GM12878 (cell line): ENCODE results near the gene PPFIA4.
A peak's percentile ranks its signal among the peaks of the same experiment; 100 is the strongest.

Experiments used
- CTCF ChIP-seq, 3 experiments: IDR thresholded peaks in 2 of 3; conservative IDR thresholded peaks in 1 of 3; 2 replicates each; pipeline ENCODE4 v1.5.1; 2011; ENCODE audit warnings: low read depth in 3 of 3, low read length in 3 of 3, mild to moderate bottlenecking in 3 of 3, control low read depth in 2 of 3, moderate library complexity in 2 of 3, inconsistent platforms in 1 of 3, mixed read lengths in 1 of 3; ENCODE audit not compliant: control insufficient read depth in 2 of 3, insufficient read depth in 1 of 3; ENCODE audit errors: extremely low read depth in 1 of 3
- EGR1 ChIP-seq, 2 experiments: IDR thresholded peaks; 1 replicate in 1 of 2; 2 replicates in 1 of 2; pipeline ENCODE4 v1.6.1; 2011 to 2012; ENCODE audit warnings: low read depth in 2 of 2, low read length in 2 of 2, borderline replicate concordance in 1 of 2, mild to moderate bottlenecking in 1 of 2, moderate library complexity in 1 of 2
- EP300 ChIP-seq, 2 experiments: fragments of 150-350 bp in 1 of 2; IDR thresholded peaks; 2 replicates each; pipeline ENCODE4 v1.6.1; 2011 to 2012; ENCODE audit warnings: low read depth in 2 of 2, low read length in 2 of 2, borderline replicate concordance in 1 of 2, improper control_type of control experiment in 1 of 2, inconsistent platforms in 1 of 2; ENCODE audit not compliant: control insufficient read depth in 1 of 2
- IRF3 ChIP-seq: fragments of 450-650 bp; IDR thresholded peaks from 2 replicates; pipeline ENCODE4 v1.6.1; 2014; ENCODE audit warnings: mild to moderate bottlenecking
- MXI1 ChIP-seq: fragments of 150-350 bp; IDR thresholded peaks from 2 replicates; pipeline ENCODE4 v1.6.1; 2011; ENCODE audit warnings: low read depth, mild to moderate bottlenecking, inconsistent platforms, low read length, improper control_type of control experiment
- NR2F1 ChIP-seq: fragments of 450-650 bp; conservative IDR thresholded peaks from 2 replicates; pipeline ENCODE4 v1.6.1; 2017; ENCODE audit warnings: mild to moderate bottlenecking
- POLR2AphosphoS5 ChIP-seq: IDR thresholded peaks from 2 replicates; pipeline ENCODE4 v1.6.1; 2011; ENCODE audit warnings: mild to moderate bottlenecking, low read length, inconsistent platforms
- RCOR1 ChIP-seq: conservative IDR thresholded peaks from 2 replicates; pipeline ENCODE4 v1.6.1; 2012; ENCODE audit warnings: low read depth, low read length, improper control_type of control experiment
- SKIL ChIP-seq: fragments of 450-650 bp; IDR thresholded peaks from 2 replicates; pipeline ENCODE4 v1.6.1; 2017; ENCODE audit warnings: mild to moderate bottlenecking, low read depth, inconsistent platforms; ENCODE audit not compliant: poor library complexity, severe bottlenecking
- TAF1 ChIP-seq: IDR thresholded peaks from 2 replicates; pipeline ENCODE4 v1.6.1; 2011; ENCODE audit warnings: mild to moderate bottlenecking, low read depth, low read length, borderline replicate concordance
- TCF12 ChIP-seq: IDR thresholded peaks from 2 replicates; pipeline ENCODE4 v1.6.1; 2011; ENCODE audit warnings: low read depth, mild to moderate bottlenecking, low read length
- ZBTB33 ChIP-seq: fragments of 450-650 bp; IDR thresholded peaks from 2 replicates; pipeline ENCODE4 v1.6.1; 2017; ENCODE audit warnings: mild to moderate bottlenecking
- ZBTB4 ChIP-seq: fragments of 450-650 bp; formaldehyde crosslinking; IDR thresholded peaks from 2 replicates; pipeline ENCODE4 v1.4.0; 2022; ENCODE audit warnings: mild to moderate bottlenecking, moderate library complexity
- ZNF592 ChIP-seq: fragments of 450-650 bp; IDR thresholded peaks from 2 replicates; pipeline ENCODE4 v1.6.1; 2017; ENCODE audit warnings: mild to moderate bottlenecking, moderate library complexity

GRCh38 chr1:203056516-203056915 lies 30.2 kb downstream of the PPFIA4 start:
- no peak for TF ChIP-seq ZBTB4
- no peak for TF ChIP-seq MXI1
- TF ChIP-seq SKIL = no peak
- no peak for TF ChIP-seq EP300 (IDR thresholded peaks at IDR 0.05; ENCODE audit: borderline replicate concordance in 1 of 2, control insufficient read depth in 1 of 2, low read depth in 2 of 2, low read length in 2 of 2)
- peak in 2 of 3 experiments; percentile 12 to 27; a peak in 2 of 6 replicates for TF ChIP-seq CTCF (IDR thresholded peaks at IDR 0.05 in 2 of 3, conservative IDR thresholded peaks at IDR 0.05 in 1 of 3; ENCODE audit: control insufficient read depth in 2 of 3, extremely low read depth in 1 of 3, insufficient read depth in 1 of 3, low read depth in 3 of 3, low read length in 3 of 3)
- no peak for TF ChIP-seq TCF12
- no peak for TF ChIP-seq ZNF592
- no peak for TF ChIP-seq TAF1
- no peak for TF ChIP-seq RCOR1
- TF ChIP-seq POLR2AphosphoS5 = no peak
- TF ChIP-seq EGR1 (IDR thresholded peaks at IDR 0.05; ENCODE audit: borderline replicate concordance in 1 of 2, low read depth in 2 of 2, low read length in 2 of 2) = no peak
- TF ChIP-seq IRF3 = no peak
- no peak for TF ChIP-seq NR2F1
- no peak for TF ChIP-seq ZBTB33
